GM08714 (cell line): ENCODE data around the gene PLB1.

Experiments used
- H3K4me3 ChIP-seq: fragments of 200-500 bp; sonication (Bioruptor generic); 2 replicates; pipeline ENCODE4 v1.5.1; 2014; ENCODE audit warnings: mild to moderate bottlenecking, low read length, inconsistent platforms
- ZNF274 ChIP-seq: IDR thresholded peaks from 2 replicates; pipeline ENCODE4 v1.6.1; 2012; ENCODE audit warnings: mild to moderate bottlenecking, low read depth, low read length

The PLB1 gene

GRCh38 chr2:28616396-28616999, 120.6 kb downstream of the PLB1 start:
- TF ChIP-seq ZNF274, result no peak
- H3K4me3 ChIP-seq, result no peak overlapping the region

- no peak overlapping the region for H3K4me3 ChIP-seq
- no peak for TF ChIP-seq ZNF274
Measured at GRCh38 chr2:28617502-28618184, 121.8 kb downstream of the PLB1 start.

GRCh38 chr2:28618221-28619141, 122.6 kb downstream of the PLB1 start:
- H3K4me3 ChIP-seq, result no peak overlapping the region
- TF ChIP-seq ZNF274, result no peak

GRCh38 chr2:28619213-28620196, 123.6 kb downstream of the PLB1 start:
- no peak overlapping the region for H3K4me3 ChIP-seq
- TF ChIP-seq ZNF274, result no peak

- TF ChIP-seq ZNF274, result no peak
Measured at GRCh38 chr2:28620291-28620793, 124.5 kb downstream of the PLB1 start.

GRCh38 chr2:28620801-28621171, 124.9 kb downstream of the PLB1 start:
- no peak for TF ChIP-seq ZNF274
- no peak overlapping the region for H3K4me3 ChIP-seq

More at GRCh38 chr2:28620291-28620793, 124.5 kb downstream of the PLB1 start:
- no peak overlapping the region for H3K4me3 ChIP-seq

- H3K4me3 ChIP-seq, result no peak overlapping the region
- no peak for TF ChIP-seq ZNF274
Measured at GRCh38 chr2:28621172-28622100, 125.6 kb downstream of the PLB1 start.

GRCh38 chr2:28622101-28622499, 126.2 kb downstream of the PLB1 start:
- no peak for TF ChIP-seq ZNF274
- no peak overlapping the region for H3K4me3 ChIP-seq

- no peak for TF ChIP-seq ZNF274
- H3K4me3 ChIP-seq, result no peak overlapping the region
Measured at GRCh38 chr2:28623582-28624405, 127.9 kb downstream of the PLB1 start.

GRCh38 chr2:28624436-28624792, 128.6 kb downstream of the PLB1 start:
- H3K4me3 ChIP-seq, result no peak overlapping the region
- no peak for TF ChIP-seq ZNF274

GRCh38 chr2:28624793-28625701, 129.2 kb downstream of the PLB1 start:
- TF ChIP-seq ZNF274, result no peak
- no peak overlapping the region for H3K4me3 ChIP-seq
